OCI-LY3 (cell line): Measurements from ENCODE around the gene NID1.
"Not testable (repeated sequence)": the region's sequence is repeated elsewhere in the genome, so short reads cannot be mapped to it uniquely, and the experiment has no call there.

Experiments used
- CTCF ChIP-seq: fragments of 200-600, 300-600 bp; sonication (generic); IDR thresholded peaks from 2 replicates; pipeline ENCODE4 v1.5.1; 2014; ENCODE audit warnings: antibody characterized with exemption, low read length, low read depth
- EZH2phosphoT487 ChIP-seq: fragments of 200-600 bp; shearing (Covaris generic); IDR thresholded peaks from 2 replicates; pipeline ENCODE4 v1.6.1; 2018; ENCODE audit warnings: antibody characterized with exemption, mixed run types, low read depth

GRCh38 chr1:236003058-236003457 lies 61.8 kb downstream of the NID1 start:
- TF ChIP-seq CTCF, EZH2phosphoT487: not testable (repeated sequence)
